Measurements from ENCODE around the gene GUCY1A2.

Gene GUCY1A2

DNA sequence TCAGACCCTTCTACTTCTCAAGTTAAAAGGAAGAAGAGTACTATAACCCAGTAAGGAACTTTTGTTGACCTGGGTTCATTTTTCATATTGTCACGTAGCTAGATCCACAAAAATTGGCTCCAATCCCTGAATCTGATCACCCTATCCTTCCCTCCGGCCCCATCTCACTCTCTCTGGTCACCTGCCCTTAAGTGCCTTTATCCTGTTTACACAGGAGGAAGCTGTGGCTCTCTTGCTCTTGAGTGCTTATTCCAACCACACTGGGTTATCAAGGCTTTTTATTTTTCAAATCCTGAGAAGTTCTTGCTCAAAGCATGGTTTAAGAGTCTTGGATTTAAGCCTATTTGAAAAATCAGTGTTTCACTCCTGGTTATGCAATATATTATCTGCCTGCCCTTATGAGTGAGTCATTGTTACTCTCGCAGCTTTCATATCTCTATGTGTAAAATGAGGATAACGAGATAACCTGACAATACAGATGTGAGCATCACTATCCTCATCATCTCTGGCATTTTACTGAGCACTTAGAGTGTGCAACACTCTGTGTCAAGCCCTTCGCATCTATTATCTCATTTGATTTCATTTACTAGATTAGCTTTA is 293.9 kb downstream of the GUCY1A2 start:
- DNase-seq = no peak

DNA sequence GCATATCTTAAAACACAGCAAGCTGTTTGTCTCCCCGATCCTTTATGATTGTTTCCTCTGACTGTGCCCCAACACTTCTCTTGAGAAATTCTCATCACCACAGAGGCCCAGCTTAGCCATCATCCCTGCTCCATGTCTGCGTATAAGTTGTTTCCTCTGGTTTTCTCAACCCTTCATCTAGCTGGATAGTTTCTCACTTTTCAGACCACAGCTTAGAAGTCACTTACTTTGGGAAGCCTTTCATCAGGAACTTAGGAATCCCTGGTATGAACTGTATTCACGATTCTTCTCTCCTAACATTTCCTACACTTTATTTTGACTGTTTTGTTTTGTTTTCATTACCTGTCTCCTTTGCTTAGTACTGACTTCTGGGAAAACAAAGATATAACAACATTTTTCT is 295.2 kb downstream of the GUCY1A2 start:
- no peak for DNase-seq

DNA sequence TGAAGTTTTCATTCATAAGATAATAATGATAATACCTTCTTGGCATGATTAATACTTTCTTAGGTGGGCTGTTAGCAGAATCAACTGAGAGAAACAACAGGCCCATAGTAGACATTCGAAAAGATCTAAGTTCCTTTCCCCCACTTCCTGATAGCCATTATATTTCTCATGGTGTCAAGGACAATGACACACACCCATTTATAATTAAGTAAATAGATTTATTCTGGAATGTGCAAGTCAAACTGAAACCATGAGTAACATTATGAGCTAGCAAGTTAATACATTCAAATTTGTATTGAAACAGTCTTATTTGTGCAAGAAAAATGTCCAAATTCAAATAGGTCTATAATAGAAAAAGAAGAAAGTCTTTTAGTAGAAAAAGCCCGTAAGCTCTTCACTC is 301.1 kb downstream of the GUCY1A2 start:
- no peak for DNase-seq

DNA sequence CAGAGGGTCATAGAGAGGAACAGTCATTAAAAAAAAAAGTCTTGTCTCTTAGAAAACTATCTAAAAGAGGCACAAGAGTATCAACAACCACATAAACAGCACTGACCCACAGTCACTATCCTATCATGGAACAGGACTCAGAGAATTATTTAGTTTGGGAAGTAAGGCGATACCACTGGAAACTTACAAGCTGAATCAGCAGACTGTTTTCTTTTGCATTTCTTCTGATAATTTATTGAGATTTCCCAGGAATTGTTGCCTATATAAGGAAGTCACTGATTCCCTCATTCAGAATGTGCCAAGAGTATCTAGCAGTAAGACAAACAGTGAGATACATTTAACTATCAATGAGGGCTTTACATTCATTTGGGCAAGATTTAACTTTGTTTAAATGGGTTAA is 304.1 kb downstream of the GUCY1A2 start:
- no peak for DNase-seq

GRCh38 chr11:106708348-106708747 is 309.9 kb downstream of the GUCY1A2 start:
- no peak for DNase-seq

GRCh38 chr11:106706355-106706754 is 311.9 kb downstream of the GUCY1A2 start:
- DNase-seq = no peak

GRCh38 chr11:106702805-106703204 is 315.5 kb downstream of the GUCY1A2 start:
- no peak for DNase-seq

GRCh38 chr11:106697058-106697457 is 321.2 kb downstream of the GUCY1A2 start:
- DNase-seq = no peak

- no peak for DNase-seq
Observed at GRCh38 chr11:106695506-106695905, 322.8 kb downstream of the GUCY1A2 start.

GRCh38 chr11:106694501-106694900 is 323.8 kb downstream of the GUCY1A2 start:
- DNase-seq = no peak

GRCh38 chr11:106691807-106692365 is 326.4 kb downstream of the GUCY1A2 start:
- no peak for DNase-seq

GRCh38 chr11:106690923-106691322 is 327.4 kb downstream of the GUCY1A2 start:
- DNase-seq = no peak

- DNase-seq = no peak
Observed at GRCh38 chr11:106684944-106685343, 333.3 kb downstream of the GUCY1A2 start.

GRCh38 chr11:106683435-106683834 is 334.8 kb downstream of the GUCY1A2 start:
- no peak for DNase-seq

DNA sequence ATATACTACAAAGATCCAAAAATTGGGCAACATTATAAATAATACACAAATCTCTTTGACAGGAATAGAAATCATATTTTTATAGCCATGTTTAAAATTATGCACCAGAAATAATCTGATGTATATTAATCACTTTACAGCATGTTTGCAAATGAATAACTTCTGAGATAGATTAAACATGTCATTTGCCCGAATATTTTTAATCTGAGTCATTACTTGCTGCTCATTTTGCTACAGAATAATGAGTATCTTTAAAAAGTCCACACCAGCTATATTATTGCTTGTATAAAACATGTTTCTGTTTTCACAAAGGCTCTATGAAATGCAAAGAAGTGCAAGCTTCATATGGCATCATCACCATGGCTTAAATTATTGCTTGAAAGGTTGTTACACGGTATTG is 336.8 kb downstream of the GUCY1A2 start:
- no peak for DNase-seq

- DNase-seq = no peak
Observed at GRCh38 chr11:106679581-106679980, 338.7 kb downstream of the GUCY1A2 start.

- DNase-seq = no peak
Observed at GRCh38 chr11:106679181-106679580, 339.1 kb downstream of the GUCY1A2 start.

DNA sequence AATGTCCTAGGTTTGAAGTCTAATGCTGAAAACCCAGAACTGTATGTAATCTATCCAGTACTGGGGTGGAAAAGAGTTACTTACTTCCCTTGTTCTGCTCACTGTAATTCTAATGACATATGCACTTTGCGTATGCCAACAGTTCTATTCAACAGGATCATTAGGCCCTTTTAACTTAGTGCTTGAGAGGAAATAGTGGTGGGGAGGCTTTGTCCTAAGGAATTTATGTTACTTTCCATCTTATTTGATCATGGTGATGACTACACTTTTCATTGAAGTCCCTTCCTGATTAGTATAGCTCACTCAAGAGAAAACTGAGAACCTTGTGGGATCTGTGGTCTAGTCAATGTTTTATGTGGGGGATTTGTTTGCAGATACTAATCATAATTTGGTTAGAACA is 348.2 kb downstream of the GUCY1A2 start:
- DNase-seq = no peak

- DNase-seq = no peak
Observed at GRCh38 chr11:106668147-106668546, 350.1 kb downstream of the GUCY1A2 start.

- DNase-seq = no peak
Observed at GRCh38 chr11:106656646-106657045, 361.6 kb downstream of the GUCY1A2 start.

DNA sequence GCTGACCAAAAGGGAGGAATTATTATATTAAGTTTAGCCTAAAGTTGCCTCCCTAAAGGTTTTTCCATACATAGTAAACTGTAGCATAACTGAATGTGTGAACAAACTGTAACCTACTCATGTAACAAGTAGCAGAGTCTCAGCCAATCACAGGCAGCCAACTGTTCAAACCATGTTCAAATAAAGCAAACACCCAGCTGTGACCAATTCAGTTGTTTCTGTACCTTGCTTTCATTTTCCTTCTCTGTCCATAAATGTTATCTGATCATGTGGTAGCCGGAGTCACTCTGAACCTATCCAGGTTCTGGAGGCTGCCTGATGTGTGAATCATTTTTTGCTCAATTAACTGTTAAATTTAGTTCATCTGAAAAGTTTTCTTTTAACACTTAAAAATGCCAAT is 373.5 kb downstream of the GUCY1A2 start:
- DNase-seq = no peak

GRCh38 chr11:106642331-106642730 is 375.9 kb downstream of the GUCY1A2 start:
- DNase-seq = no peak

DNA sequence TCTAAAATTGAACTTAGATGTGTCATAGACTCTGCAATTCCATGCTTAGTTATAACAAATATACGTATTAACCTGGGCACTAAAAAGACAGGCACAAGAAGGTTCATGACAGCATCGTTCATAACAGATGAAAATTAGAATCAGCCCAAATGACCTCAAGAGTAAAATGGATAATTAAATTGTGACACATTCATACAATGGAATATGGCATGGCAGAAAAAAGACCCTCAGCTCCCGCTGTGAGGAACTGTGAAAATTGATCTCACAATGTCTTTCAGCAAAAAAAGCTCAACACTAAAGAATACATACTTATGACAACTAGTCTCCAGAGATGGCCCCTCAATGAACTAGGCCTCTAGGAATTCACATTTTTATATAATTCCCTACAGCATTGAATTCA is 386.0 kb downstream of the GUCY1A2 start:
- no peak for DNase-seq

DNA sequence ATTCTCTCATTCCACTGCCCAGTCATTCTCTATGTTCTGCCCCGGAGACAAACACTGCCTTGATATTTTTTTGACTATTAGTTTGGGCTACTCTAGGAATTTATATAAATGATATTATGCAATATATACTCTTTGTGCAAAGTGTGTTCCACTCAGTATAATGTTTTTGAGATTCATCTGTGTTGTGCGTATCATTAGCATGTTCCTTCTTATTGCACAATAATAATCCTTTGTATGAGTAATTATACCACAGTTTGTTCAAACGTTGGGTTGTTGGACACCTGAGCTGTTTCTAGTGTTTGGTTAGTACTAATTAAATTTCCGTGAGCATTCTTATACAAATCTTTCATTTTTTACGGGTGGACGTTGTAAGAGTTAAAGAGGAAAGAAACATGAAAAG is 390.6 kb downstream of the GUCY1A2 start:
- DNase-seq = no peak

DNA sequence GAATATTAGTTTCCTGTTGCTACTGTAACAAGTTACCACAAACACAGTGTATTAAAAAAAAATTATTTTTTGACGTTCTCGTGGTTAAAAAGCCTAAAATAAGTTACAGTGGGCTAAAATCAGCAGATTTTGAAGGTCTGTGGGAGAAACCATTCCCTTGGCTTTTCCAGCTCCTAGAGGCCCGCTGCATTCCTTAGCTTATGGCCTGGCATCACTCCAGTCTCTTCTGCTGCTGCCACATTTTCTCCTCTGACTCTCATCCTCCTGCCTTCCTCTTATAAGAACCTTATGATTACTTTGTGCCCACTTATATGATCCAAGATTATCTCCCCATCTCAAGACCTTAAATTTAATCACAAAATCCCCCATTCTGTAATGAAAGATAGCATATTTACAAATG is 392.7 kb downstream of the GUCY1A2 start:
- DNase-seq = no peak
